Measurements from ENCODE around the gene FANCE. TPM values are rescaled to one million over a fixed set of nuclear protein-coding genes. Genes with fewer than 3 reads are reported as not detected.
"Not testable (repeated sequence)": the region's sequence is repeated elsewhere in the genome, so short reads cannot be mapped to it uniquely, and the experiment has no call there.

The FANCE gene
- total RNA-seq, 1 donor, result 16.6 TPM

- Histone ChIP-seq H3K36me3 (ENCODE audit: insufficient read depth, low read length) (no peaks in the 10 kb centered on the region), H3K27ac (ENCODE audit: low read depth, low read length) (no peak within 1 kb of the TSS), H4K20me1 (ENCODE audit: insufficient read depth, low read length) (no peaks in the 10 kb centered on the region), H3K4me1 (ENCODE audit: insufficient read depth, low read length) (no peaks in the 10 kb centered on the region), H3K4me3 (ENCODE audit: insufficient read depth, low read length) (no peak within 1 kb of the TSS), H3K27me3 (ENCODE audit: insufficient read depth, low read length) (peaks cover 34% of the 10 kb centered on the region), H2AFZ (ENCODE audit: low read length) (no peak within 1 kb of the TSS), H3K9me3 (ENCODE audit: low read depth, low read length) (no peaks in the 10 kb centered on the region), H3K4me2 (ENCODE audit: insufficient read depth, low read length) (no peak within 1 kb of the TSS), H3K79me2 (ENCODE audit: insufficient read depth, low read length) (no peaks in the 10 kb centered on the region)
- no peak for TF ChIP-seq CTCF (IDR thresholded peaks at IDR 0.05; ENCODE audit: extremely low read depth, low read depth, low read length)
- DNase-seq (ENCODE audit: insufficient read length, low spot score, missing footprints), result peak; percentile 44
These were observed 60.6 kb downstream of the FANCE start, which contains the start of gene TULP1 for GRCh38 chr6:35512740-35513139. Gene TULP1, minus strand, starts transcription at chr6:35512896. Its CDS starts 38 bp downstream, at chr6:35512858.

- peaks cover 26% of the 10 kb centered on the region for H3K27me3 ChIP-seq (ENCODE audit: insufficient read depth, low read length)
- no peak overlapping the region for H3K4me2 ChIP-seq (ENCODE audit: insufficient read depth, low read length)
- peak; percentile 54 for DNase-seq (ENCODE audit: insufficient read length, low spot score, missing footprints)
- H4K20me1 ChIP-seq (ENCODE audit: insufficient read depth, low read length), result no peaks in the 10 kb centered on the region
- H3K36me3 ChIP-seq (ENCODE audit: insufficient read depth, low read length), result no peaks in the 10 kb centered on the region
- H3K27ac ChIP-seq (ENCODE audit: low read depth, low read length), result no peak overlapping the region
- H3K4me3 ChIP-seq (ENCODE audit: insufficient read depth, low read length), result no peak overlapping the region
- no peak for TF ChIP-seq CTCF (IDR thresholded peaks at IDR 0.05; ENCODE audit: extremely low read depth, low read depth, low read length)
- no peaks in the 10 kb centered on the region for H3K9me3 ChIP-seq (ENCODE audit: low read depth, low read length)
- no peaks in the 10 kb centered on the region for H3K79me2 ChIP-seq (ENCODE audit: insufficient read depth, low read length)
- no peaks in the 10 kb centered on the region for H3K4me1 ChIP-seq (ENCODE audit: insufficient read depth, low read length)
- no peak overlapping the region for H2AFZ ChIP-seq (ENCODE audit: low read length)
These were observed 62.4 kb downstream of the FANCE start for GRCh38 chr6:35514587-35514986.

DNA sequence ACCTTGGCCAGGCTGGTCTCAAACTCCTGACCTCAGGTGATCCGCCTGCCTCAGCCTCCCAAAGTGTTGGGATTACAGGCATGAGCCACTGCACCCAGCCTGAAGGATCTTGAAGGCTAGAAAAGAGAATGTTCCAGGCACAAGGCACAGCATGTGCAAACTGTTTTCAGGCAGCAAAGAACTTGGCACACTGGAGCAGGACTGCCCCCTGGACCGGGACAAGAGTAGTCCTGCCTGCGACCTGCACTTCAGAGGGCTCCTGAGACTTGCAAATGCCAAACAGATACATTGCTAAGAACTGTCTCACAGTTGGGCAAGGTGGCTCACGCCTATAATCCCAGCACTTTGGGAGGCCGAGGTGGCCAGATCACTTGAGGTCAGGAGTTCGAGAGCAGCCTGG lies 63.8 kb downstream of the FANCE start:
- H3K36me3 ChIP-seq (ENCODE audit: insufficient read depth, low read length); H4K20me1 ChIP-seq (ENCODE audit: insufficient read depth, low read length); H3K4me1 ChIP-seq (ENCODE audit: insufficient read depth, low read length); H3K27ac ChIP-seq (ENCODE audit: low read depth, low read length); H3K4me2 ChIP-seq (ENCODE audit: insufficient read depth, low read length); H3K9me3 ChIP-seq (ENCODE audit: low read depth, low read length); H3K4me3 ChIP-seq (ENCODE audit: insufficient read depth, low read length); H2AFZ ChIP-seq (ENCODE audit: low read length); H3K79me2 ChIP-seq (ENCODE audit: insufficient read depth, low read length): not testable (repeated sequence)
- peaks cover 19% of the 10 kb centered on the region for H3K27me3 ChIP-seq (ENCODE audit: insufficient read depth, low read length)
- peak; percentile 69 for DNase-seq (ENCODE audit: insufficient read length, low spot score, missing footprints)

Small RNAs within 50 kb of the gene (small RNA-seq; reads per million reads assigned to genes)
- not detected for gene MIR7111

Other genes with a start within 250 kb of the FANCE start
- gene SCUBE3, start 238.4 kb upstream of the FANCE start, total RNA-seq, result 30.4 and 62.5 TPM in 2 replicates
- gene ZNF76, start 192.6 kb upstream of the FANCE start, total RNA-seq, result 19.9 and 22.7 TPM in 2 replicates
- gene DEF6, start 154.5 kb upstream of the FANCE start, total RNA-seq, result 0.29 and 0.72 TPM in 2 replicates
- 12.3 and 13.3 TPM in 2 replicates for gene PPARD, start 109.8 kb upstream of the FANCE start, total RNA-seq
- gene RPL10A, start 16.1 kb downstream of the FANCE start, total RNA-seq, result 1,373 and 1,488 TPM in 2 replicates
- gene TEAD3, start 44.7 kb downstream of the FANCE start, total RNA-seq, result 10.9 and 11.2 TPM in 2 replicates
- not detected in 2 replicates for gene TULP1, start 60.6 kb downstream of the FANCE start, total RNA-seq
- 5.1 and 6.2 TPM in 2 replicates for gene FKBP5, start 236.6 kb downstream of the FANCE start, total RNA-seq